Type B pancreatic cell (in vitro differentiated cells): ENCODE results near the gene GLI2. TPM values are rescaled to one million over a fixed set of nuclear protein-coding genes. Genes with fewer than 3 reads are reported as not detected.

Experiments used
- DNase-seq: peaks from one replicate; pipeline ENCODE4 v3.0.0; 2021; ENCODE audit warnings: mixed read lengths; ENCODE audit not compliant: unreplicated experiment; ENCODE audit errors: extremely low spot score
- H3K27ac Mint-ChIP-seq: 2 replicates; pipeline ENCODE4 v1.8.0; 2021; ENCODE audit warnings: mild to moderate bottlenecking, mixed read lengths
- H3K27me3 Mint-ChIP-seq: 2 replicates; pipeline ENCODE4 v1.8.0; 2021; ENCODE audit warnings: mixed read lengths
- H3K36me3 Mint-ChIP-seq: 2 replicates; pipeline ENCODE4 v1.8.0; 2021; ENCODE audit warnings: mixed read lengths
- H3K4me1 Mint-ChIP-seq: one replicate; pipeline ENCODE4 v1.8.0; 2021; ENCODE audit warnings: mixed read lengths; ENCODE audit not compliant: unreplicated experiment
- H3K4me3 Mint-ChIP-seq: 2 replicates; pipeline ENCODE4 v1.8.0; 2021; ENCODE audit warnings: mild to moderate bottlenecking, mixed read lengths
- H3K9me3 Mint-ChIP-seq: 2 replicates; pipeline ENCODE4 v1.8.0; 2021; ENCODE audit warnings: mixed read lengths
- total RNA-seq: library from RNA; stranded (reverse); gene quantifications from 2 replicates; pipeline ENCODE4 v1.2.1, GENCODE V29; 2021; ENCODE audit warnings: low replicate concordance
- TF ChIP-seq, protein P1 (sequence below): fragments of 200-600 bp; sonication (generic); conservative IDR thresholded peaks from 2 replicates; pipeline ENCODE4 v1.5.0; 2021; ENCODE audit warnings: antibody characterized with exemption, mild to moderate bottlenecking

Gene GLI2
- total RNA-seq, 1 donor from 2014 or later, result 28.6 TPM

DNA sequence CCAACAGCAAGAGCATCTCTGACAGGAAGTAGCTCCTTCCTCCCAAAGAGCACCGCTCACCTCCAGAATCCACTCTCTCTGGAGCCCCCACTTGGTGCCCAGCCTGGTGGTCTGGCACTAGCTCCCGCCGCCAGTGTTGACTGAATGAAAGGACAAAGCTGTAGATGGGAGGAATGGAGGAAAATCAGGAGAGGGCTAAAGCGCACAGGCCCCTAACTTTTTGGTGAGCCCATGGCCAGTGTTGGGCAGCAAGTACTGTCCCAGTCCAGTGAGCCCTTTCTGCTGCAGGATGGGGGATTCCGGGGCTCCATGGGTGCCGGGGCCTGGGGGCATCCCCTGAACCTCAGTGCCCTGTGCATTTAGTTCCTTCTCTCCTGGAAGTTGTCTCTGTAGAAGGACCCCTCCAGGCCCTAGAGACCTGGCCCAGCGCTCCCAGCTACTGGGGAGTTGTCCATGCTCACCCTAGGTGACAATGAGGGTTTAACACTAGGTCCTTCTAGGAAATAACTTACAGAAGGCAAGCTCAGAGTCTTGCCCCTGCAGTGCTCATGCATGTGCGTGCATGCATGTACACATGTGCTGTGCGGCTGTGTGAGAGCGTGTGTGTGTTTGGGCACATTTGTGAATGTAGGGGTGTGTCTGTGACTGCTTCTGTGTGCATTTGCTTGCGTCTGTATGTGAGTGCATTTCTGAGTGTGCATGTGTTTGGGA, 33.6 kb downstream of the GLI2 start:
- H3K27ac Mint-ChIP-seq, result no peak overlapping the region
- TF ChIP-seq, protein P1, sequence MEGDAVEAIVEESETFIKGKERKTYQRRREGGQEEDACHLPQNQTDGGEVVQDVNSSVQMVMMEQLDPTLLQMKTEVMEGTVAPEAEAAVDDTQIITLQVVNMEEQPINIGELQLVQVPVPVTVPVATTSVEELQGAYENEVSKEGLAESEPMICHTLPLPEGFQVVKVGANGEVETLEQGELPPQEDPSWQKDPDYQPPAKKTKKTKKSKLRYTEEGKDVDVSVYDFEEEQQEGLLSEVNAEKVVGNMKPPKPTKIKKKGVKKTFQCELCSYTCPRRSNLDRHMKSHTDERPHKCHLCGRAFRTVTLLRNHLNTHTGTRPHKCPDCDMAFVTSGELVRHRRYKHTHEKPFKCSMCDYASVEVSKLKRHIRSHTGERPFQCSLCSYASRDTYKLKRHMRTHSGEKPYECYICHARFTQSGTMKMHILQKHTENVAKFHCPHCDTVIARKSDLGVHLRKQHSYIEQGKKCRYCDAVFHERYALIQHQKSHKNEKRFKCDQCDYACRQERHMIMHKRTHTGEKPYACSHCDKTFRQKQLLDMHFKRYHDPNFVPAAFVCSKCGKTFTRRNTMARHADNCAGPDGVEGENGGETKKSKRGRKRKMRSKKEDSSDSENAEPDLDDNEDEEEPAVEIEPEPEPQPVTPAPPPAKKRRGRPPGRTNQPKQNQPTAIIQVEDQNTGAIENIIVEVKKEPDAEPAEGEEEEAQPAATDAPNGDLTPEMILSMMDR, result no peak
- peaks cover 2% of the 10 kb centered on the region for H3K27me3 Mint-ChIP-seq
- no peak for DNase-seq
- H3K4me1 Mint-ChIP-seq, result peaks cover 54% of the 10 kb centered on the region
- no peak overlapping the region for H3K4me3 Mint-ChIP-seq
- H3K36me3 Mint-ChIP-seq, result no peaks in the 10 kb centered on the region
- H3K9me3 Mint-ChIP-seq, result no peaks in the 10 kb centered on the region

DNA sequence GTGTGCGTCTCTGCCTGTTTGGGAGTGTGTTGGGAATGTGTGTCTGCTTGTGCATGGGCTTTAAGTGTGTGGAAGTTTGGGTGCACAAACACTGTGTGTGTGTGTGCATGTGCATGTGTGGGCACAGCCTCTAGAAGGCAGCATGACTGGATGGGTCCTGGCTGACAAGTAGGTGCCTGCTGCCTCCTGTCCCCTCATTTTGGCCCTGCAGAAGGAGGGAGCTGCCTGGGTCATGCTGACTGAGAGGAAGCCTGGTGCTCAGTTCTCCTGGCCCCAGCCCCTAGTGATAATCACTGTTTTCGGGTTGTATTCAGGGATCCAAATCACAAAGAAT, 34.1 kb downstream of the GLI2 start:
- Mint-ChIP-seq H3K4me3 (no peak overlapping the region), H3K27me3 (peaks cover 2% of the 10 kb centered on the region), H3K27ac (no peak overlapping the region), H3K4me1 (peaks cover 49% of the 10 kb centered on the region), H3K36me3 (no peaks in the 10 kb centered on the region), H3K9me3 (no peaks in the 10 kb centered on the region)
- DNase-seq, result no peak
- TF ChIP-seq, protein P1, result no peak

DNA sequence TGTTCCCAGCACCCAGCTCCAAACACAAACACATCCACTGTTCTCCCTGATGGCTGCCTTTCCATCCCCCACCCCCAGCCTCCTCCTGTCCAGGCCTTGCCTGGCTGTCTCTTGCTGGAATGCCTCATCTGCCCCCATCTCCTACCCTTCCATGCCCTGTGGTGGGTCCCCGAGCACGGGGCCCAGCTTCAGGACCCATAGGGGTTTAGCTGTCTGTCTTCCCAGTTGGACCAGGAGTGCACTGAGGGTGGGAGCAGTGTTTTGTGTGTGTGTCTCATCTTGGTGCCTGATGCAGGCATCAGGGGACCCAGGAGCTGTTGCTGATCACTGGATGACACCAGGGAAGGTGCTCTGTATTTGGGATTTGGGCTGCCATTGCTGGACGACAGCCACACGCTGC, 34.5 kb downstream of the GLI2 start:
- H3K27ac Mint-ChIP-seq, result no peak overlapping the region
- no peaks in the 10 kb centered on the region for H3K9me3 Mint-ChIP-seq
- H3K27me3 Mint-ChIP-seq, result peaks cover 2% of the 10 kb centered on the region
- DNase-seq, result no peak
- no peak overlapping the region for H3K4me3 Mint-ChIP-seq
- no peaks in the 10 kb centered on the region for H3K36me3 Mint-ChIP-seq
- peaks cover 45% of the 10 kb centered on the region for H3K4me1 Mint-ChIP-seq
- TF ChIP-seq, protein P1, result no peak

DNA sequence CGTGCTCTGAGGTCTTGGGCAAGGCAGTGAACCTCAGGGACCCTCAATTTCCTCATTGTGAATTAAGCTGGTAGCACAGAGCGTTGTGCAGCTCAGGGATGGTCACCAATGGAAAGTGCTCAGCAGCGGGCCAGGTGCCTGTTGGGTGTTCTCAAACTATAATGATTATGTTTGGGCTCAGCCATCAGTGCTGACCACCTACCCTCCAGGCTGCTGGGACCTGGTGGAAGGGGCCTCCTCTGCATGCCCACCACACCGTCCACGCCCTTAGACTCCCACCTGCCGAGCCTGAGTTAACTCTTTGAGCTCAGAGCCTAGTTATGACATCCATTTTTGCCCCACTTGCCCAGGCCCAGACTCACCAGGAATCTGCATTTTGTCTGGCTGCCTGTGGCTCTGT, 35.0 kb downstream of the GLI2 start:
- Mint-ChIP-seq H3K27me3 (peaks cover 2% of the 10 kb centered on the region), H3K4me3 (no peak overlapping the region), H3K9me3 (no peaks in the 10 kb centered on the region), H3K4me1 (peaks cover 43% of the 10 kb centered on the region), H3K36me3 (no peaks in the 10 kb centered on the region), H3K27ac (no peak overlapping the region)
- TF ChIP-seq, protein P1, result no peak
- DNase-seq, result no peak

DNA sequence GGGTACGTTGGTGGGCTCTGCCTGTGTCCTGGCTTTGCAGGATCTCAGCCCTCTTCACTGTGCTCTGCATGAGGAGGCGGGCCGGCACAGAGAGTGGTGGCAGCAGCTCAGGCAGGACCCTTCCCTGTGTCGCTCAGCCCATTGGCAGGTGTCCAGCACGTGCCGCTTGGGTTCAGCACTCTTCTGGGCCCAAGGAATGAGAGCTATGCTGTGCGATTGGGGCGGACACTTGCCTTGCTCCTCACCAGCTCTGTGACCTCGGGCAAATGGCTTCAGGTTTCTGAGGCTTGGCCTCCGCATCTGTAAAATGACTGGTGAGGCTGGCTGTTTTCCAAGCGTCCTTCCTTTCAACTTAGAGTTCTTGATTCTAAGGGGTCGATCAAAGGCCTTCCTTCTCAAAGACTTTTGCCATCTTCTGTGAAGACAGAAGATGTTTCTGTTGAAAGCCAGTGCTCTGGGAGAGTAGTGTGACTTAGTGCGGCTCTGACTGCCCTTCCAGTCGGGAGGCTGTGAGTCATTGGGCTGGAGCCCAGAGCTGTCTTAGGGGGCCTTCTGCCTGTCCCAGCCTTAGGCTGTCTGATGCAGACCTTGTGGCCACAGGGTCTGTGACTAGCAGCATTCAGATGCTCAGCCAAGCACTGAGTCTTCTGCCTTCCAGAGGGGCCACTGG, 35.6 kb downstream of the GLI2 start:
- Mint-ChIP-seq H3K4me3 (no peak overlapping the region), H3K27me3 (no peaks in the 10 kb centered on the region), H3K4me1 (peaks cover 37% of the 10 kb centered on the region), H3K27ac (no peak overlapping the region), H3K9me3 (no peaks in the 10 kb centered on the region), H3K36me3 (no peaks in the 10 kb centered on the region)
- TF ChIP-seq, protein P1, result no peak
- DNase-seq, result no peak
